ENCODE data around the gene NKAIN2. TPM values are rescaled to one million over a fixed set of nuclear protein-coding genes. Genes with fewer than 3 reads are reported as not detected.
"Not testable (repeated sequence)": the region's sequence is repeated elsewhere in the genome, so short reads cannot be mapped to it uniquely, and the experiment has no call there.

The NKAIN2 gene
- total RNA-seq, 1 experiment from 2014 or later, result not detected

- in situ Hi-C loops (cut with HindIII; ENCODE audit: low sequenced_read_pairs), result no loop called here
- DNase-seq (ENCODE audit: low spot score), result no peak
Measured at GRCh38 chr6:124433387-124434160, 629.9 kb downstream of the NKAIN2 start.

GRCh38 chr6:124434421-124434820 lies 630.8 kb downstream of the NKAIN2 start:
- in situ Hi-C loops (cut with HindIII; ENCODE audit: low sequenced_read_pairs), result no loop called here
- no peak for DNase-seq (ENCODE audit: low spot score)

- in situ Hi-C loops (cut with HindIII; ENCODE audit: low sequenced_read_pairs), result no loop called here
- no peak for DNase-seq (ENCODE audit: low spot score)
Measured at GRCh38 chr6:124436803-124437202, 633.1 kb downstream of the NKAIN2 start.

GRCh38 chr6:124438546-124439065 lies 634.9 kb downstream of the NKAIN2 start:
- in situ Hi-C loops (cut with HindIII; ENCODE audit: low sequenced_read_pairs), result no loop called here
- no peak for DNase-seq (ENCODE audit: low spot score)

GRCh38 chr6:124441450-124441849 lies 637.8 kb downstream of the NKAIN2 start:
- no peak for DNase-seq (ENCODE audit: low spot score)
- in situ Hi-C loops (cut with HindIII; ENCODE audit: low sequenced_read_pairs), result no loop called here

- DNase-seq (ENCODE audit: low spot score), result no peak
- in situ Hi-C loops (cut with HindIII; ENCODE audit: low sequenced_read_pairs), result no loop called here
Measured at GRCh38 chr6:124443541-124443940, 639.9 kb downstream of the NKAIN2 start.

- in situ Hi-C loops (cut with HindIII; ENCODE audit: low sequenced_read_pairs), result no loop called here
- DNase-seq (ENCODE audit: low spot score), result no peak
Measured at GRCh38 chr6:124445581-124445980, 641.9 kb downstream of the NKAIN2 start.

- DNase-seq (ENCODE audit: low spot score), result no peak
- in situ Hi-C loops (cut with HindIII; ENCODE audit: low sequenced_read_pairs), result no loop called here
Measured at GRCh38 chr6:124446961-124447360, 643.3 kb downstream of the NKAIN2 start.

GRCh38 chr6:124459268-124459667 lies 655.6 kb downstream of the NKAIN2 start:
- in situ Hi-C loops (cut with HindIII; ENCODE audit: low sequenced_read_pairs), result no loop called here
- DNase-seq (ENCODE audit: low spot score), result no peak

- in situ Hi-C loops (cut with HindIII; ENCODE audit: low sequenced_read_pairs), result no loop called here
- no peak for DNase-seq (ENCODE audit: low spot score)
Measured at GRCh38 chr6:124462750-124463149, 659.1 kb downstream of the NKAIN2 start.

- in situ Hi-C loops (cut with HindIII; ENCODE audit: low sequenced_read_pairs), result no loop called here
Measured at GRCh38 chr6:124463271-124463670, 659.6 kb downstream of the NKAIN2 start.

GRCh38 chr6:124464600-124464999 lies 660.9 kb downstream of the NKAIN2 start:
- in situ Hi-C loops (cut with HindIII; ENCODE audit: low sequenced_read_pairs); DNase-seq (ENCODE audit: low spot score): not testable (repeated sequence)

More at GRCh38 chr6:124463271-124463670, 659.6 kb downstream of the NKAIN2 start:
- DNase-seq (ENCODE audit: low spot score), result peak; percentile 66

GRCh38 chr6:124466949-124467348 lies 663.3 kb downstream of the NKAIN2 start:
- in situ Hi-C loops (cut with HindIII; ENCODE audit: low sequenced_read_pairs), result no loop called here
- DNase-seq (ENCODE audit: low spot score), result no peak

- in situ Hi-C loops (cut with HindIII; ENCODE audit: low sequenced_read_pairs), result no loop called here
- no peak for DNase-seq (ENCODE audit: low spot score)
Measured at GRCh38 chr6:124467366-124467765, 663.7 kb downstream of the NKAIN2 start.

GRCh38 chr6:124470803-124471202 lies 667.1 kb downstream of the NKAIN2 start:
- in situ Hi-C loops (cut with HindIII; ENCODE audit: low sequenced_read_pairs), result no loop called here

GRCh38 chr6:124475176-124475575 lies 671.5 kb downstream of the NKAIN2 start:
- no peak for DNase-seq (ENCODE audit: low spot score)
- in situ Hi-C loops (cut with HindIII; ENCODE audit: low sequenced_read_pairs), result no loop called here

More at GRCh38 chr6:124470803-124471202, 667.1 kb downstream of the NKAIN2 start:
- DNase-seq (ENCODE audit: low spot score), result no peak

GRCh38 chr6:124478906-124479305 lies 675.2 kb downstream of the NKAIN2 start:
- no peak for DNase-seq (ENCODE audit: low spot score)
- in situ Hi-C loops (cut with HindIII; ENCODE audit: low sequenced_read_pairs), result no loop called here

GRCh38 chr6:124479991-124480430 lies 676.3 kb downstream of the NKAIN2 start:
- no peak for DNase-seq (ENCODE audit: low spot score)

GRCh38 chr6:124482071-124482491 lies 678.4 kb downstream of the NKAIN2 start:
- in situ Hi-C loops (cut with HindIII; ENCODE audit: low sequenced_read_pairs), result no loop called here
- DNase-seq (ENCODE audit: low spot score), result no peak

More at GRCh38 chr6:124479991-124480430, 676.3 kb downstream of the NKAIN2 start:
- in situ Hi-C loops (cut with HindIII; ENCODE audit: low sequenced_read_pairs), result no loop called here

GRCh38 chr6:124487623-124488431 lies 684.2 kb downstream of the NKAIN2 start:
- in situ Hi-C loops (cut with HindIII; ENCODE audit: low sequenced_read_pairs), result no loop called here
- no peak for DNase-seq (ENCODE audit: low spot score)

Measured in G401 (cell line).